NOMO-1 treated with DMSO at 0.1 percent for 48 hours (cell line): Measurements from ENCODE around the gene ZNF492.
"Not testable (repeated sequence)": the region's sequence is repeated elsewhere in the genome, so short reads cannot be mapped to it uniquely, and the experiment has no call there.

Source experiments
- DNase-seq: peaks from one replicate; lab custom pipeline; 2025; ENCODE audit not compliant: unreplicated experiment; lab: John Stamatoyannopoulos, UW

ZNF492 gene

DNA sequence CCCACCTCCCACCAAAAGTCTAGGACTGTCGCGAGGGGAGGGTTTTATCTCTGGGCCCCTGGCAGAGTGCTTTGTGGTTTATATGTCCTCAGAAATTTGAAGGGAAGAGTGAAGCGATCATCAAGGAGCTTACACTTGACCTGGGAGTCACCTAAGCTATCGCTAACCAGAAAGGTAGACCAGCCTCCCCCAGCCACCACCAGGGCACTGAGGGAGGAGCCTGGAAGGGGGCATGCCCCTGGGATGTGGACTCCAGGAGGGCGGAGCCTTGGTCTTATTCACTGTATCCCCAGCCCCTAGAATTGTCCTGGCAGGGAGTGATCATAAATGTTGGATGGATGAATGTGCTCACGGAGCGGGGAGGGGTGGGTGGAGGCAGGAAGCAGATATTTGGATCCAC is 16.9 kb upstream of the ZNF492 start:
- DNase-seq: not testable (repeated sequence)

- no peak for DNase-seq
These were observed 16.4 kb upstream of the ZNF492 start for GRCh38 chr19:22617614-22618320.

DNA sequence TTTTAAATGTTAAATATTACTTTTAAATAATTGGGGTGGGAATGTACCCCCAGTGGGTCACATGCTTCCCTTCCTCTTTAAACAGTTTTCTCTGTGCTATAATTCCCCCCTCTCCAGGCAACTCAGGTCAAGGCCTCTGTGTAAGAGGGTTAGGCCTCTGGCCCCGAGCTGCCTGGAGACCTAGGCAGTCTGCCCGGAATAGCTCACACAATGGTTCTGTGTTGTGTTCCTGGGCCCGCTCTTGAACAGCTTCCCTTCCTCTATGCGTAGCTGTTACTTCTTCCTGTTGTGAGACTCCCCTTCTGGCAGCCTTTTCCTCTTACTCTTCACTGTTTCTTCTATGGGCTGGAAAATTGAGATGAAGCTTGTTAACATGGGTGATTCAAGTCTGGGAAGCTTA is 14.8 kb upstream of the ZNF492 start:
- no peak for DNase-seq

DNA sequence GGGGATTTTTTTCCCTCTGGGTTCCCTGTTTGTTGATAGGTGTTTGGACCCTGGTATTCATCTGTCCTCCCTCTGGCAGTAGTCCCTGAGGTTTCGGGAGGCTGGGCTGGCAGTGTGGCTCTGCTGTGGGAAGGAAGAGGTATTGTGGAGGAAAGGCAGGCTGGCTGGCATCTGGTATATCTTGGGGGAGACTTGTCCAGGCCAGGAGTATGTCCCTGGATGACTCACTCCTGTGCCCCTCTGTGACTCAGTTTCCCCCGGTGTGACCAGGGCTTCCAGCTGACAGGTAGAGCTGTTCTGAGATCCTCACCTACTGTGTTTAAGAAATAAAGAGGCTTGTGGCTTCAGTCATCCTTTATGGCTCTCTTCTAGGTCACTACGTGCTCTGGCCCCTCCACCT is 14.2 kb upstream of the ZNF492 start:
- no peak for DNase-seq

DNA sequence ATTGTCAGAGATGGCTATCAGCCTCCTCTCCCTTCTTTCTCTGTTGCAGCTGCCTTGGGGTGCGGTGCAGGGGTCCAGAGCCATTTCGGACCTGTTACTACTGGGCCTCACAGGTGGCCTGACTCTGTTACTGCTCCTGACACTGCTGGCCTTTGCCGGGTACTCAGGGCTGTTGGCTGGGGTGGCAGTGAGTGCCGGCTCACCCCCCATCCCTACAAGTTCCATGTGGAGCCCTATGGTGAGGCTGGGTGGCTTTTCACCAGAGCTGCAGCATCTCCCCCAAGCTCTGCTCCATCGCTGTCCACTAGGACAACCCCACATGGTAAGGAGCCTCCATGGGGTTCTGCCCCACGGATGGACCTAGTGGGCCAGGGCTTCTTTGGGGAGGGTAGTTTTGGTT is 13.7 kb upstream of the ZNF492 start:
- no peak for DNase-seq

- DNase-seq: no peak
These were observed 13.2 kb upstream of the ZNF492 start for GRCh38 chr19:22620912-22621311.

- DNase-seq: no peak
These were observed 12.1 kb upstream of the ZNF492 start for GRCh38 chr19:22622020-22622419.

DNA sequence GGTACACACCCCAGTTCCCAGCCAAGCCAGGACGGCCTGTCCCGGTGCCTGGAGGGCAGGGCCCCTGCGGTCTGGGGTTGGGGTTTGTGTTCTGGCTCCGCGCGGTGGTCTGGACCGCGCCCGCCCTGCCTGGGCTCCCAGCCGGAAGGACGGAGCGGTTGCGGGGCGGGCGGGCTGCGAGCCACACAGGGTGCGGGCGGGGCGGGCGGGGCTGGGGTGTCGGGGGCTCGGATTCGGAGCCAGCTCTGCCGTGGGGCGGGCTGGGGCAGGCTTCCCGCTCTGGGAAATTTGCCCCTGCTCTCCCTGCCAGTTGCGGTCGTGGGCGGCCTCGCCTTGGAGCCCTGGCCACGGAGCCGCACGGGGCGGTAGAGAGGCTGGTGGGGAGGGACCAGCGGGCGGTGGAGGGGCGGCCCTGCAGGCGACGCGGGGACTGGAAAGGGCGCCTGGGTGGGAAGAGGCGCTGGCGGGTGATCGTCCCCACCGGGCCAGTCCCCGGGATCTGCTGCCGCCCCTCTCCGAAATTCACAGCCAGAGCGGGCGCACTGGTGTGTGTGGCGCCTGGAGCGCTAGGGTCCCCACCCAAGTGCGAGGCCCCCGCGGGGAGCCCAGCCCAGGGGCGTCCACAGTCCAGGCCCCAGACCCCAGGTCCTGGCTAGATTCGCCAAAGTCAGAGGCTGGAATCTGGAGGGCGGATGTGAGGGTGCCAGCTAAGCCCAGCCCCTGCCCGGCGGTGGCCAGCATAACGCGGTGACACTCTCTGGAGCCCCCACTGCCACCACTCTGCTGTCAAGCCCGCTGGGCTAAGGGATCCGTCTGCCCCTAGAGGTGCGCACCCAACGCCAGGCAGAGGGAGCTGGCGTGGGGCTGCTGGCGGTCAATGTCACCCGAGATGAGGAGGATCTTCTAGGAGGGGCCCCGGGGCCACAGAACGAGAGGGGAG is 11.0 kb upstream of the ZNF492 start:
- DNase-seq: no peak

DNA sequence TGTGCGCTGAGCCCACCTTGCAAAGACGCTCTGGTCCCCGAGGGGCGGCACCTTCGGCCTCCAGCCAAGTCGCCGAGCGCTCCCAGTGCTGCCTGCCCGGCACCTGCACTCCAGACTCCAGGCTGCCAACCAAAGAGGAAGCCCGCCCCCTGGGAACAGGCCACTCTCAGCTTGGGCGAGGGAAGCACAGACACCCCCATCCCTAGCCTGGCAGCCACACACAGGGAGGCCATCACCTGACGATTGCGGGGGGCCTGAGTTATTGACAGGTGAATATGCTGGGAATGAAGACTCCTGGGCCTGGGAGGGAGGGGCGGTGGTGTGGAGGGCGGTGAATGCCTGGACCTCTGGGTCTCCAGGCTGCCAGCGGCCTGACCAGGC is 10.3 kb upstream of the ZNF492 start:
- no peak for DNase-seq

DNA sequence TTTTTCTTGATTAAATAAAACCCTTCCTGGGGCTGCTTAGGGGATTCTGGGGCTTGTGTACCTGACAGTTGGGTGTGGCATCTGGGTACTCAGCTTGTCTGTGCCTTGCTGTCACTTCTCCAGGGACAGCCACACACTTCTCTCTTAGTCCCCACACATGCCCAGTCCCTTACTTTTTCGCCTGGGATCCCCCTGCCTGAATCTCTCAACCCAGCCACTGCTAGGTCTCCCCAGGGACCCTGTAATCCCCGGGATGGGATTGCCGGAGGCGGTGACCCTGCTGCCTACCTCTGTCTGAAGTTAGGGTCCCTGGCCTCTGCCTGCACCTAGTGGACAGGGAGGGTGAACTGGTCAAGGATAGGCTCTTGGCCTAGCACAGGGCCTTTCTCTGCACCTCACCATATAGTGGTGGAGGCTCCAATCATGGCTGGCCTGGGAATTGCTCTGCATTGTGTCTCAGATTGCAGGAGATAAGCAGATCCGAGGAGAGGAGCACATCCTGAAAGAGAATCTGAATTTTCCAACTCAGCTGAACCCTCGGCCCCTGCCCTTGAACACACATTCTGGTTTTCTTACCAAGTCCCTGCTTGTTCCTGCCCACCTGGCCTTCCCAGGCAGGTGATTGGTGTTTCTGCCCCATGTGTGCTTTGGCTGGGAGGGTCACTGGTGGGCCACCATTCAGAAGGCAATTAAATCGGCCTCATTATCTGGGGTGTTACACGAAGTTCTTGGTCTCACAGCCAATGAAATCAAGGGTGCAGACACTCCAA is 8.7 kb upstream of the ZNF492 start:
- DNase-seq: no peak

DNA sequence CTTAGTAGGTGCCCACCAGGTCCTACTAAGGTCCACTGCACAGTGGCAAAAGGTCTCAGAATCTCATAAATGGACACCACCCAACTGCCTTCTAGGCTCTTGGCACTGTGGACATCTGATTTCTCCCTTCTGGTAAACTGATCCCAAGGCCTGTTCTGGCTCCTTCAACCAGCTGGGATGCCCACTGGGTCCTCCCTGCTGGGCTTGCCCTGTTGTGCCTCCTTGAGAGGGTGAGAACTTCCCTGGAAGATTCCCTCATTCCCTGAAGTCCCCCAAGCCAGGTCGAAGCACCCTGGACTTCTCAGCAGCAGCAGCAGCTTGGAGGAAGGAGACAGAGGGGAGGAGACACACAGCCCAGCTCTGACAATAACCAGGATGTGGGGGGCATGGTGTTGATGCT is 6.6 kb upstream of the ZNF492 start:
- DNase-seq: no peak

- no peak for DNase-seq
These were observed 5.7 kb upstream of the ZNF492 start for GRCh38 chr19:22628401-22628800.

GRCh38 chr19:22634450-22634827 is 315 bp downstream of the ZNF492 start:
- no peak for DNase-seq

DNA sequence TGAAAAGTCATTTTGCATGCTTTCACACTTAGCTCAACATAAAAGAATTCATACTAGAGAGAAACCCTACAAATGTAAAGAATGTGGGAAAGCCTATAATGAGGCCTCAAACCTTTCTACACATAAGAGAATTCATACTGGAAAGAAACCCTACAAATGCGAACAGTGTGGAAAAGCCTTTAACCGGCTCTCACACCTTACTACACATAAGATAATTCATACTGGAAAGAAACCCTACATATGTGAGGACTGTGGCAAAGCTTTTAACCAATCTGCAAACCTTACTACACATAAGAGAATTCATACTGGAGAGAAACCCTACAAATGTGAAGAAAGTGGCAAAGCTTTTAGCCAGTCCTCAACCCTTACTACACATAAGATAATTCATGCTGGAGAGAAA is 51.4 kb downstream of the ZNF492 start:
- not testable (repeated sequence) for DNase-seq

GRCh38 chr19:22702661-22703060 is 68.5 kb downstream of the ZNF492 start:
- DNase-seq: not testable (repeated sequence)

DNA sequence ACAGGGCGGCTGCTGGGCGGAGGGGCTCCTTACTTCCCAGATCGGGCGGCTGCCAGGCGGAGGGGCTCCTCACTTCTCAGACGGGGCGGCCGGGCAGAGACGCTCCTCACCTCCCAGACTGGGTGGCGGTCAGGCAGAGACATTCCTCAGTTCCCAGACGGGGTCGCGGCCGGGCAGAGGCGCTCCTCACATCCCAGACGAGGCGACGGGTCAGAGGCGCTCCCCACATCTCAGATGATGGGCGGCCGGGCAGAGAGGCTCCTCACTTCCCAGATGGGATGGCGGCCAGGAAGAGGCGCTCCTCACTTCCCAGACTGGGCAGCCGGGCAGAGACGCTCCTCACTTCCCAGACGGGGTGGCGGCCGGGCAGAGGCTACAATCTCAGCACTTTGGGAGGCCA is 69.0 kb downstream of the ZNF492 start:
- not testable (repeated sequence) for DNase-seq

DNA sequence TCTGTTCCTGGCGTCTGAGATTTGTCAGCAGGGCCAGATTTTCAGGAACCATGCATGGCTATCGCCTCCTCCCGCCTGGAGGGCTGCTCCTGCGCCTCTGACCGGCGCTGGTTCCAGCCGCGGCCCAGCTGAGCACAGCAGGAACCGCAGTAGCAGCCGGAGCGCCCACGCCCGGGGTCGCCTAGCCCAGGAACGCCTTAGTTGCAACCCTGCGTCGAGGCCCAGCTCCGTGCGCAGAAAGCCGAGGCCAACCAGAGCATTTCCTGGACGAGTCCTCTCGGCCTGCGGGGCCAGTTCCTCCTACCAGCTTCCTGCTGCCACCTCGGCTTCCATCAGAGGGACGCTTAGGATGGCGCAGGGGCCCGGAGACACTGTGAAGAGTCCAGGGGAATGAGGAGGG is 74.9 kb downstream of the ZNF492 start:
- no peak for DNase-seq
